ENCODE measurements around the gene GOLIM4. TPM values are rescaled to one million over a fixed set of nuclear protein-coding genes. Genes with fewer than 3 reads are reported as not detected.

Gene GOLIM4
- total and polyA plus RNA-seq, 2 donors (not counting 1 experiment from before 2014, with no cell fraction given): 46.2 to 77.3 TPM

GRCh38 chr3:168065569-168065968, 30.2 kb downstream of the GOLIM4 start:
- TF ChIP-seq EZH2 (IDR thresholded peaks at IDR 0.05; ENCODE audit: low read length, missing control alignments) (no peak), CTCF (conservative IDR thresholded peaks at IDR 0.05 in 1 of 2, IDR thresholded peaks at IDR 0.05 in 1 of 2; ENCODE audit: low read depth in 1 of 2, low read length in 2 of 2) (no peak)
- peaks cover 32% of the 10 kb centered on the region for H3K79me2 ChIP-seq (ENCODE audit: control insufficient read depth, insufficient read depth, low read length)
- H3K27ac ChIP-seq (ENCODE audit: insufficient read depth, low read length): no peak overlapping the region
- no peak overlapping the region for H3K9ac ChIP-seq (ENCODE audit: insufficient read depth, low read length)
- H2AFZ ChIP-seq (ENCODE audit: low read length): no peak overlapping the region
- no peaks in the 10 kb centered on the region for H3K4me1 ChIP-seq (ENCODE audit: control insufficient read depth, extremely low read depth, insufficient read depth, low read length)
- H3K4me3 ChIP-seq (replicated peaks in 1 of 4; ENCODE audit: control extremely low read depth in 1 of 4, insufficient read depth in 1 of 4, low read depth in 3 of 4, low read length in 4 of 4): no peak overlapping the region
- H3K27me3 ChIP-seq (ENCODE audit: control insufficient read depth, insufficient read depth, low read length): no peaks in the 10 kb centered on the region
- H3K9me3 ChIP-seq (ENCODE audit: control insufficient read depth, insufficient read depth, low read depth, low read length): no peaks in the 10 kb centered on the region
- no peak for DNase-seq (ENCODE audit: low read depth in 2 of 2)
- no peaks in the 10 kb centered on the region for H4K20me1 ChIP-seq (ENCODE audit: control insufficient read depth, extremely low read depth, insufficient read depth, low read length)
- H3K4me2 ChIP-seq (ENCODE audit: extremely low read depth, insufficient read depth, low read length): no peak overlapping the region
- no peaks in the 10 kb centered on the region for H3K36me3 ChIP-seq (ENCODE audit: control insufficient read depth, insufficient read depth, low read length)

- Histone ChIP-seq H3K27me3 (ENCODE audit: control insufficient read depth, insufficient read depth, low read length) (no peaks in the 10 kb centered on the region), H3K36me3 (ENCODE audit: control insufficient read depth, insufficient read depth, low read length) (no peaks in the 10 kb centered on the region), H3K9me3 (ENCODE audit: control insufficient read depth, insufficient read depth, low read depth, low read length) (no peaks in the 10 kb centered on the region), H3K4me1 (ENCODE audit: control insufficient read depth, extremely low read depth, insufficient read depth, low read length) (no peaks in the 10 kb centered on the region), H3K9ac (ENCODE audit: insufficient read depth, low read length) (no peak overlapping the region), H3K27ac (ENCODE audit: insufficient read depth, low read length) (no peak overlapping the region), H3K4me3 (replicated peaks in 1 of 4; ENCODE audit: control extremely low read depth in 1 of 4, insufficient read depth in 1 of 4, low read depth in 3 of 4, low read length in 4 of 4) (peak overlapping the region in 1 of 4 experiments; percentile 5), H3K79me2 (ENCODE audit: control insufficient read depth, insufficient read depth, low read length) (peaks cover 41% of the 10 kb centered on the region), H3K4me2 (ENCODE audit: extremely low read depth, insufficient read depth, low read length) (peak overlapping the region; percentile 21), H4K20me1 (ENCODE audit: control insufficient read depth, extremely low read depth, insufficient read depth, low read length) (no peaks in the 10 kb centered on the region), H2AFZ (ENCODE audit: low read length) (no peak overlapping the region)
- no peak for DNase-seq (ENCODE audit: low read depth in 2 of 2)
- TF ChIP-seq CTCF (conservative IDR thresholded peaks at IDR 0.05 in 1 of 2, IDR thresholded peaks at IDR 0.05 in 1 of 2; ENCODE audit: low read depth in 1 of 2, low read length in 2 of 2) (no peak), EZH2 (IDR thresholded peaks at IDR 0.05; ENCODE audit: low read length, missing control alignments) (no peak)
Measured at GRCh38 chr3:168063122-168063521, 32.6 kb downstream of the GOLIM4 start.

- H3K27ac ChIP-seq (ENCODE audit: insufficient read depth, low read length): no peak overlapping the region
- H3K9me3 ChIP-seq (ENCODE audit: control insufficient read depth, insufficient read depth, low read depth, low read length): no peaks in the 10 kb centered on the region
- peaks cover 43% of the 10 kb centered on the region for H3K79me2 ChIP-seq (ENCODE audit: control insufficient read depth, insufficient read depth, low read length)
- H3K4me3 ChIP-seq (replicated peaks in 1 of 4; ENCODE audit: control extremely low read depth in 1 of 4, insufficient read depth in 1 of 4, low read depth in 3 of 4, low read length in 4 of 4): no peak overlapping the region
- DNase-seq (ENCODE audit: low read depth in 2 of 2): no peak
- H2AFZ ChIP-seq (ENCODE audit: low read length): no peak overlapping the region
- H4K20me1 ChIP-seq (ENCODE audit: control insufficient read depth, extremely low read depth, insufficient read depth, low read length): no peaks in the 10 kb centered on the region
- no peaks in the 10 kb centered on the region for H3K4me1 ChIP-seq (ENCODE audit: control insufficient read depth, extremely low read depth, insufficient read depth, low read length)
- H3K9ac ChIP-seq (ENCODE audit: insufficient read depth, low read length): no peak overlapping the region
- H3K36me3 ChIP-seq (ENCODE audit: control insufficient read depth, insufficient read depth, low read length): no peaks in the 10 kb centered on the region
- no peak overlapping the region for H3K4me2 ChIP-seq (ENCODE audit: extremely low read depth, insufficient read depth, low read length)
- TF ChIP-seq CTCF (conservative IDR thresholded peaks at IDR 0.05 in 1 of 2, IDR thresholded peaks at IDR 0.05 in 1 of 2; ENCODE audit: low read depth in 1 of 2, low read length in 2 of 2) (no peak), EZH2 (IDR thresholded peaks at IDR 0.05; ENCODE audit: low read length, missing control alignments) (no peak)
- H3K27me3 ChIP-seq (ENCODE audit: control insufficient read depth, insufficient read depth, low read length): no peaks in the 10 kb centered on the region
Measured at GRCh38 chr3:168062679-168063078, 33.0 kb downstream of the GOLIM4 start.
